ENCODE measurements around the gene SPRYD3. TPM values are rescaled to one million over a fixed set of nuclear protein-coding genes. Genes with fewer than 3 reads are reported as not detected.

SPRYD3 gene
- total and polyA plus RNA-seq, 2 experiments from 2014 or later, result 4.3 to 5.4 TPM

DNA sequence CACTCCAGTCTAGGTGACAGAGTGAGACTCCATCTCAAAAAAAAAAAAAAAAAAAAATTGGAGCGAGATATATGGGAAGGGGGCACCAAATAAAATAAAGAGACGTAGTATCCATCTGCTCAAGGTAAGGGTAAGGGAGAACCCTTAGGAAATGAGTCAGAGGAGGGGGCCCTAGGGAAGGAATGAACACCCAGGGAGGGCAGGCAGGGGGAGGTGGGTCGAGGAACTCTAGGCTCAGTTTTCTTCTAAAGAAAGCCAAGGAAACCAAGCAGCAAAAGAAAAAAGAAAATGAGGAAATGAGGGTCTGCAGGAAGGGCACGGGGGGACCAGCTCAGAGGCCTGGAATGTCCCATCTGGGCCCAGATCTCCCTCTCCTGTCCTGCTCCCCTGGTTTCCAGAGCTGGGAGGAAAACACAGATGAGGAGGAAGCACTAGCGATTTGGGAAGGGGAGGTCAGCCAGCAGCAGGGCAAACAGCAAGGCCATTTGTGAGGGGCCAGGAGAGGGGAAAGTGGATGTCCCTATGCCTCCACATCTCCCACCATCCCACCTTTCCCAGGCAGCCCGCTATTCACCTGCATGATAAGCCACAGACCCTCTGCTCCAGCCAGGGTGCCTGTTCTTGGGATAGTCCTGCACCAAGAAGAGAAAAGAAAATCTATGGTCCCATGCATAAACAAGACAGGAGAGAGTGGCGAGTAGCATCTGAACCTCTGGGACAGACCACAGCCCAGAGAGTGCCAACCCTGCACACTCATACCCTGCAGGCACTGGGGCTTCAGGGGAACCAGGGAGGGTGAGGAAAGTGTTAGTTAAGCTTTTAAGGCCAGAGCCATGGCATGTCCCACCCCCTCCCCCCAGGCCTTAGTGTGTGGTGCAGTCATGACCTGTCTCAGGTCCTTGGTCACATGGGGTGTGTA is 11.9 kb downstream of the SPRYD3 start:
- H3K4me2 ChIP-seq, result no peak overlapping the region
- peaks cover 16% of the 10 kb centered on the region for H3K27me3 Mint-ChIP-seq (ENCODE audit: insufficient read depth, low read depth, poor library complexity)
- no peak overlapping the region; the same call in 2 of the 3 replicates for H3K4me3 Mint-ChIP-seq
- H3K4me1 Mint-ChIP-seq, result peaks cover 42% of the 10 kb centered on the region
- no peaks in the 10 kb centered on the region; the same call in 1 of the 2 replicates for H3K36me3 ChIP-seq (ENCODE audit: insufficient read depth)
- no peak overlapping the region for H3K27ac ChIP-seq (ENCODE audit: low read depth)
- H3K9me3 Mint-ChIP-seq, result no peaks in the 10 kb centered on the region
- no peaks in the 10 kb centered on the region for H3K79me2 ChIP-seq (replicated peaks; ENCODE audit: insufficient read depth)
- H3K4me1 ChIP-seq (ENCODE audit: insufficient read depth), result peaks cover 18% of the 10 kb centered on the region
- TF ChIP-seq JUNB (IDR thresholded peaks at IDR 0.05; ENCODE audit: unreplicated experiment), result no peak
- no peak for TF ChIP-seq CREB1 (CRISPR knock-in tag; IDR thresholded peaks at IDR 0.05; ENCODE audit: low read depth)
- TF ChIP-seq ZNF331 (CRISPR knock-in tag; IDR thresholded peaks at IDR 0.05; ENCODE audit: low read depth), result no peak
- no peak for TF ChIP-seq NANOG (IDR thresholded peaks at IDR 0.05; ENCODE audit: borderline replicate concordance)
- no peak for TF ChIP-seq STAT1 (IDR thresholded peaks at IDR 0.05; ENCODE audit: unreplicated experiment)
- TF ChIP-seq, protein P1, sequence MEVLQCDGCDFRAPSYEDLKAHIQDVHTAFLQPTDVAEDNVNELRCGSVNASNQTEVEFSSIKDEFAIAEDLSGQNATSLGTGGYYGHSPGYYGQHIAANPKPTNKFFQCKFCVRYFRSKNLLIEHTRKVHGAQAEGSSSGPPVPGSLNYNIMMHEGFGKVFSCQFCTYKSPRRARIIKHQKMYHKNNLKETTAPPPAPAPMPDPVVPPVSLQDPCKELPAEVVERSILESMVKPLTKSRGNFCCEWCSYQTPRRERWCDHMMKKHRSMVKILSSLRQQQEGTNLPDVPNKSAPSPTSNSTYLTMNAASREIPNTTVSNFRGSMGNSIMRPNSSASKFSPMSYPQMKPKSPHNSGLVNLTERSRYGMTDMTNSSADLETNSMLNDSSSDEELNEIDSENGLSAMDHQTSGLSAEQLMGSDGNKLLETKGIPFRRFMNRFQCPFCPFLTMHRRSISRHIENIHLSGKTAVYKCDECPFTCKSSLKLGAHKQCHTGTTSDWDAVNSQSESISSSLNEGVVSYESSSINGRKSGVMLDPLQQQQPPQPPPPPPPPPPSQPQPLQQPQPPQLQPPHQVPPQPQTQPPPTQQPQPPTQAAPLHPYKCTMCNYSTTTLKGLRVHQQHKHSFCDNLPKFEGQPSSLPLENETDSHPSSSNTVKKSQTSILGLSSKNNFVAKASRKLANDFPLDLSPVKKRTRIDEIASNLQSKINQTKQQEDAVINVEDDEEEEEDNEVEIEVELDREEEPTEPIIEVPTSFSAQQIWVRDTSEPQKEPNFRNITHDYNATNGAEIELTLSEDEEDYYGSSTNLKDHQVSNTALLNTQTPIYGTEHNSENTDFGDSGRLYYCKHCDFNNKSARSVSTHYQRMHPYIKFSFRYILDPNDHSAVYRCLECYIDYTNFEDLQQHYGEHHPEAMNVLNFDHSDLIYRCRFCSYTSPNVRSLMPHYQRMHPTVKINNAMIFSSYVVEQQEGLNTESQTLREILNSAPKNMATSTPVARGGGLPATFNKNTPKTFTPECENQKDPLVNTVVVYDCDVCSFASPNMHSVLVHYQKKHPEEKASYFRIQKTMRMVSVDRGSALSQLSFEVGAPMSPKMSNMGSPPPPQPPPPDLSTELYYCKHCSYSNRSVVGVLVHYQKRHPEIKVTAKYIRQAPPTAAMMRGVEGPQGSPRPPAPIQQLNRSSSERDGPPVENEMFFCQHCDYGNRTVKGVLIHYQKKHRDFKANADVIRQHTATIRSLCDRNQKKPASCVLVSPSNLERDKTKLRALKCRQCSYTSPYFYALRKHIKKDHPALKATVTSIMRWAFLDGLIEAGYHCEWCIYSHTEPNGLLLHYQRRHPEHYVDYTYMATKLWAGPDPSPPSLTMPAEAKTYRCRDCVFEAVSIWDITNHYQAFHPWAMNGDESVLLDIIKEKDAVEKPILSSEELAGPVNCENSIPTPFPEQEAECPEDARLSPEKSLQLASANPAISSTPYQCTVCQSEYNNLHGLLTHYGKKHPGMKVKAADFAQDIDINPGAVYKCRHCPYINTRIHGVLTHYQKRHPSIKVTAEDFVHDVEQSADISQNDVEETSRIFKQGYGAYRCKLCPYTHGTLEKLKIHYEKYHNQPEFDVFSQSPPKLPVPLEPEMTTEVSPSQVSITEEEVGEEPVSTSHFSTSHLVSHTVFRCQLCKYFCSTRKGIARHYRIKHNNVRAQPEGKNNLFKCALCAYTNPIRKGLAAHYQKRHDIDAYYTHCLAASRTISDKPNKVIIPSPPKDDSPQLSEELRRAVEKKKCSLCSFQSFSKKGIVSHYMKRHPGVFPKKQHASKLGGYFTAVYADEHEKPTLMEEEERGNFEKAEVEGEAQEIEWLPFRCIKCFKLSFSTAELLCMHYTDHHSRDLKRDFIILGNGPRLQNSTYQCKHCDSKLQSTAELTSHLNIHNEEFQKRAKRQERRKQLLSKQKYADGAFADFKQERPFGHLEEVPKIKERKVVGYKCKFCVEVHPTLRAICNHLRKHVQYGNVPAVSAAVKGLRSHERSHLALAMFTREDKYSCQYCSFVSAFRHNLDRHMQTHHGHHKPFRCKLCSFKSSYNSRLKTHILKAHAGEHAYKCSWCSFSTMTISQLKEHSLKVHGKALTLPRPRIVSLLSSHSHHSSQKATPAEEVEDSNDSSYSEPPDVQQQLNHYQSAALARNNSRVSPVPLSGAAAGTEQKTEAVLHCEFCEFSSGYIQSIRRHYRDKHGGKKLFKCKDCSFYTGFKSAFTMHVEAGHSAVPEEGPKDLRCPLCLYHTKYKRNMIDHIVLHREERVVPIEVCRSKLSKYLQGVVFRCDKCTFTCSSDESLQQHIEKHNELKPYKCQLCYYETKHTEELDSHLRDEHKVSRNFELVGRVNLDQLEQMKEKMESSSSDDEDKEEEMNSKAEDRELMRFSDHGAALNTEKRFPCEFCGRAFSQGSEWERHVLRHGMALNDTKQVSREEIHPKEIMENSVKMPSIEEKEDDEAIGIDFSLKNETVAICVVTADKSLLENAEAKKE (CRISPR knock-in tag; IDR thresholded peaks at IDR 0.05), result no peak
- 0 out of 2 replicates have a peak, but pooled peaks cover 3% of the 10 kb centered on the region for H3K27me3 ChIP-seq (ENCODE audit: insufficient read depth)
- H3F3A ChIP-seq (replicated peaks; ENCODE audit: low read depth), result no peaks in the 10 kb centered on the region
- H3K27ac Mint-ChIP-seq, result no peak overlapping the region
- no peaks in the 10 kb centered on the region for H3K9me2 ChIP-seq (ENCODE audit: insufficient read depth)
- ATAC-seq (no peak), DNase-seq (ENCODE audit: low spot score) (no peak)
- peaks cover 3% of the 10 kb centered on the region; the same call in 1 of the 3 replicates for H3K36me3 Mint-ChIP-seq (ENCODE audit: low read depth)
- H2AFZ ChIP-seq, result no peak overlapping the region
- H4K20me1 ChIP-seq (replicated peaks; ENCODE audit: insufficient read depth), result no peaks in the 10 kb centered on the region
- no peak overlapping the region for H3K4me3 ChIP-seq

Measured in GM23338 (cell line).